Naive B cell (primary cell): Measurements from ENCODE around the gene SIN3B. TPM values are rescaled to one million over a fixed set of nuclear protein-coding genes. Genes with fewer than 3 reads are reported as not detected.
A peak's percentile ranks its signal among the peaks of the same experiment; 100 is the strongest.

Experiments
- ATAC-seq, 2 donors: fragments of 150-1000 bp; cut with Tn5 transposase; 2 replicates each; pipeline ENCODE4 v1.10.0; 2021; ENCODE audit warnings: low read depth in 2 of 2, mild to moderate bottlenecking in 2 of 2, moderate library complexity in 2 of 2
- DNase-seq: peaks from one replicate; pipeline ENCODE4 v3.0.0; 2022
- H3K27ac Mint-ChIP-seq, 6 donors: one replicate each; pipeline ENCODE4 v1.8.0; 2020 to 2022; ENCODE audit warnings: mild to moderate bottlenecking in 6 of 6, mixed read lengths in 6 of 6, moderate library complexity in 5 of 6, inconsistent platforms in 2 of 6
- H3K27me3 Mint-ChIP-seq, 3 donors: one replicate each; pipeline ENCODE4 v1.8.0; 2021 to 2022; ENCODE audit warnings: mixed read lengths in 3 of 3, mild to moderate bottlenecking in 1 of 3
- H3K36me3 Mint-ChIP-seq, 2 donors: one replicate each; pipeline ENCODE4 v1.8.0; 2020 to 2022; ENCODE audit warnings: mixed read lengths in 2 of 2, inconsistent platforms in 1 of 2, mild to moderate bottlenecking in 1 of 2
- H3K4me1 Mint-ChIP-seq, 3 donors: one replicate each; pipeline ENCODE4 v1.8.0; 2020 to 2022; ENCODE audit warnings: mixed read lengths in 3 of 3, inconsistent platforms in 1 of 3, mild to moderate bottlenecking in 1 of 3, moderate library complexity in 1 of 3
- H3K4me3 Mint-ChIP-seq, 8 donors: one replicate each; pipeline ENCODE4 v1.8.0; 2020 to 2022; ENCODE audit warnings: mild to moderate bottlenecking in 8 of 8, mixed read lengths in 8 of 8, moderate library complexity in 8 of 8, inconsistent platforms in 2 of 8
- H3K9me3 Mint-ChIP-seq, 7 donors: one replicate each; pipeline ENCODE4 v1.8.0; 2020 to 2022; ENCODE audit warnings: mixed read lengths in 7 of 7, mild to moderate bottlenecking in 5 of 7, inconsistent platforms in 2 of 7, moderate library complexity in 1 of 7
- polyA plus RNA-seq, 6 donors: library from polyadenylated mRNA; unstranded; fragments of 300-500 nt; fragmentation: Illumina TruSeq; gene quantifications; one replicate each; pipeline ENCODE4 v1.2.3, GENCODE V29; 2021; ENCODE audit warnings: low read depth in 6 of 6

SIN3B gene
- polyA plus RNA-seq, 6 donors from 2014 or later = 4.8 to 13.0 (median 6.8) TPM

DNA sequence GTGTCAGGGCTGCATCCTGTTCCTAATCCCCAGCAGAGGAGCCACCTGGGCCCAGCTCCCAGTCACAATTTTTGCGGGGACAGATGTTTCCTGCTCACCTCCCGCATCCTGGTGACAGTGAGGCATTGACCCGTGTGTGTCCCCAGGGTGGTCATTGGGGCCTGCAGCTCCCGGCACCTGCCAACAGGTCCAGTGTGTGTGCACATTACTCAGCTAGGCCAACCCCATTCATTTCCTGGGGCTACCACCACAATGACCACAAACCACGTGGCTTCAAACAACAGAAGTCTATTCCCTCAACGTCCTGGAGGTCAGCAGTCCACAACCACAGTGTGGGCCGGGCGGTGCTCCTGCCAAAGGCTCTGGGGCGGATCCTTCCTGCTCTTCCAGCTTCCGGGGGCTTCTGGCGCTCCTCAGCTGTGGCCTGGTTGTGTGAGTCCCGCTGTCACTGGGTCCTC is 47.7 kb downstream of the SIN3B start:
- DNase-seq (no peak), ATAC-seq (no peak)
- peaks cover 18 to 35% of the 10 kb centered on the region in 2 donors for H3K36me3 Mint-ChIP-seq
- H3K27ac Mint-ChIP-seq = no peak overlapping the region
- H3K4me3 Mint-ChIP-seq = no peak overlapping the region
- peaks cover 6 to 22% (median 10%) of the 10 kb centered on the region in 7 donors for H3K9me3 Mint-ChIP-seq
- H3K27me3 Mint-ChIP-seq = no peaks in the 10 kb centered on the region
- peaks cover 13 to 31% (median 21%) of the 10 kb centered on the region in 3 donors for H3K4me1 Mint-ChIP-seq

DNA sequence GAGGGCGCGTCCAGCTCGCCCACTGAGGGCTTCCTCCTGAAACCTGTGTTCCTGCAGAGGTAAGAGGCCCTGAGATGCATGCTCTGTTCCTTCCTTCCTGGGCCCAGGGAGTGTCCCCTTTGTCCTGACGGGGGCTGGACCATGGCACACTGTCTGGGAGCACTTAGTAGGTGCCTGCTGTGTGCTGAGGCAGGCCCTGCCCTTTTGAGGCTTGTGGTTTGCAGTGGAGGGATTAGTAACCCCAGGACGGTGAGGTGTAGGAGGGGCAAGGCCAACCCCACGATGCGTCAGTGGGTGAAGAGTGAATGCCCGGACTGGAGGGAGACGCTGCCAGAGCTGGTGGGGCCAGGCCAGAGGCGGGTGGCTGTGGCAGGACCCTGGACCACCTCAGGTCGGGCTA is 48.4 kb downstream of the SIN3B start:
- Mint-ChIP-seq H3K36me3 (peaks cover 18 to 42% of the 10 kb centered on the region in 2 donors), H3K9me3 (peaks cover 6 to 27% (median 16%) of the 10 kb centered on the region in 7 donors)

DNA sequence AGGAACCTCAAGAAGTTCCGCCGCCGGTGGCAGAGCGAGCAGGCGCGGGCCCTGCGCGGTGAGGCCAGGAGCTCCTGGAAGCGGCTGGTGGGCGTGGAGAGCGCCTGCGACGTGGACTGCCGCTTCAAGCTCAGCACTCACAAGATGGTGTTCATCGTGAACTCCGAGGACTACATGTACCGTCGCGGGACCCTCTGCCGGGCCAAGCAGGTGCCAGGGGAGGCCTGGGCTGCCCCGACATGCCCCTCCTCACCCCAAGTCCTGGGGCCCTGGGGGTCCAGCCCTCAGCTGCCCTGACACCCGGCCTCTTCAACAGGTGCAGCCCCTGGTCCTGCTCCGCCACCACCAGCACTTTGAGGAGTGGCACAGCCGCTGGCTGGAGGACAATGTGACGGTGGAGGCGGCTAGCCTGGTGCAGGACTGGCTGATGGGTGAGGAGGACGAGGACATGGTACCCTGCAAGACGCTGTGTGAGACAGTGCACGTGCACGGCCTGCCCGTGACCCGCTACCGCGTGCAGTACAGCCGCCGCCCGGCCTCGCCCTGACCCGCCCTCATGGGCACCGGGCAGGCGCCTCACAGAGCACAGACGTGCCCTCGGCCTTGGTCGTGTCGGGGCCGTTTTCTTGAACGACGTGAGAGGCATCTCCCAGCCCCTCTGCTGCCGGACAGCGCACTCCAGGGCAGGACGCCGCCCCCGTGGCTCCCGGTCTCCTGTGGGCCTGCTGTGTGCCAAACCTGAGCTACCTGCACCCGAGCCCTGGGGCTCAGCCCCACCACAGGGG is 49.2 kb downstream of the SIN3B start:
- Mint-ChIP-seq H3K36me3 (peaks cover 18 to 50% of the 10 kb centered on the region in 2 donors), H3K27me3 (no peaks in the 10 kb centered on the region), H3K27ac (no peak overlapping the region), H3K4me1 (peaks cover 13 to 31% (median 21%) of the 10 kb centered on the region in 3 donors), H3K9me3 (peaks cover 11 to 33% (median 24%) of the 10 kb centered on the region in 7 donors), H3K4me3 (no peak overlapping the region)
- ATAC-seq = no peak
- no peak for DNase-seq

More for the DNA sequence above, 48.4 kb downstream of the SIN3B start:
- Mint-ChIP-seq H3K4me1 (peaks cover 13 to 31% (median 21%) of the 10 kb centered on the region in 3 donors), H3K27ac (peak overlapping the region in 1 of 6 donors; percentile 38), H3K27me3 (no peaks in the 10 kb centered on the region), H3K4me3 (no peak overlapping the region)
- no peak for ATAC-seq
- DNase-seq = no peak

DNA sequence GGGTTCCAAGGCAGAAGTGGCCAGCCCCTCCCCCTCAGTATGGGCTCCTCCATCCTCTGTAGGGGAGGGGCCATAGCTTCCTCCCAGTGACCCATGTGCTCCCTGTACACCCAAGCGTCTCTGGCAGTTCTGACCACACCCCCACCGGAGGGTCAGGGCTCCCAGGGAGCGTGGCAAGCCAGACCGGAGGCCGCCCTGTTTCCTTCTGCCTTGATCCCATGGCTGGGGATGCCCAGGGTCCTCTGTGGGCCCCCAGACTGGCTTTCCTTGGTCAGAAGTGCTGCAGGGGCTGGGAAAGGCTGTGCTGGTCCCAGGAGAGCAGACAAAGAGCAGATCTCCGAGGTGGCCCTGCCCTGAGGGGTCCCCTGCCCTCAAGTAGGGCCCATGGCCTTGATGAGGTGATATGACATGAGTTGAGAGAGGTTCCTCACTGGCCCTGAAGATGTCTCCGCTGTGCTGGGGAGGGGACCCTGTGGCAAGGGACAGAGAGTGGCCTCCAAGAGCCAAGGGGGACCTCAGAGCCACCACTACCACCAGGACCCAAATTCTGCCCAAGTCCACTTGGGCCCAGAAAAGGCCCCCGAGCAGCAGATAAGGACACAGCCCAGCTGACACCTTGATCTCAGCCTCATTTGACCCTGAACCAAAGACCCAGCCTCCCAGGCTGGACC is 51.8 kb downstream of the SIN3B start:
- peaks cover 0 to 8% (median 0%) of the 10 kb centered on the region in 3 donors for H3K4me1 Mint-ChIP-seq
- peaks cover 5 to 37% (median 25%) of the 10 kb centered on the region in 7 donors for H3K9me3 Mint-ChIP-seq
- H3K4me3 Mint-ChIP-seq = peak overlapping the region in 1 of 8 donors; percentile 15
- peak overlapping the region in 1 of 6 donors; percentile 78 for H3K27ac Mint-ChIP-seq
- H3K27me3 Mint-ChIP-seq = no peaks in the 10 kb centered on the region
- H3K36me3 Mint-ChIP-seq = peaks cover 6 to 35% of the 10 kb centered on the region in 2 donors
- DNase-seq (no peak), ATAC-seq (no peak)

DNA sequence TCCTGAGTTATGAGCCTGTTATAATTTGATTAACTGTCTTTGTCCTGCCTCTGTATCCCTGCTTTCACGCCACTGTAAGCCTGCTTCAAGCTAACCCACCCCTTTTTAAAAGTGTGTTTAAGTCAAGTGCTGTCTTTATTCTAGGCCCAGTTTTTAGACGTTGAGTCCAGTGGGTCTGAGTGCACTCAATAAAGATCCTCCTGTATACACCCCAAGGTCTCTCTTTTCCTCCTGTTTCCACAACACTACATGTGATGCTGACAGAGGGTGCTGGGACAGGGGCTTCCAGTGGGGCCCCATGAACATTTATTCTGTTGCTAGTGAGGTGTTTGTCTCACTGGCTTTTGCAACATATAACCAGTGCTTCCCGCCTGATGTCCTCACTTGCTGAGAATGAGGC is 52.9 kb downstream of the SIN3B start:
- Mint-ChIP-seq H3K27ac (peak overlapping the region in 1 of 6 donors; percentile 33), H3K9me3 (peaks cover 5 to 37% (median 25%) of the 10 kb centered on the region in 7 donors), H3K36me3 (peaks cover 6 to 35% of the 10 kb centered on the region in 2 donors), H3K4me3 (no peak overlapping the region), H3K4me1 (peaks cover 0 to 7% (median 0%) of the 10 kb centered on the region in 3 donors), H3K27me3 (no peaks in the 10 kb centered on the region)
- no peak for ATAC-seq
- no peak for DNase-seq

DNA sequence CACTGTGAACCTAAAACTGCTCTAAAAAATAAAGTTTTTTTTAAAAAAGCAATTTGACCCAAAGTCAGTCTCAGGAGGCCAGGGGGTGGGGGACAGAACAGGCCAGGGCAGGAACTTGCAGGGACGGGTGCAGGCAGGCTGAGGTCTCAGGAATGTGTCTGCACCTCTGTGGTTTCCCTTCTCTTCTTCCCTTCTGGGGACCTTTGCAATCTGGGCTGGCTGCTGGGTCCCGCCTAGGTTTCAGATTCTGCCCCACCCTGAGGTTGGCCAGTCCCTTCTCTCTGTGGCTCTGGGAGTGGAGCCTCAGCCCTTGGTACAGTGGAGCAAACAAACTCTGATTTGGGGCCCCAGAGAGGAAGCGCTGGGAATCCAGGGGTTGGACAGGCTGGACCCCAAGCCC is 54.3 kb downstream of the SIN3B start:
- peaks cover 6 to 35% of the 10 kb centered on the region in 2 donors for H3K36me3 Mint-ChIP-seq
- ATAC-seq (no peak), DNase-seq (no peak)
- peak overlapping the region in 1 of 8 donors; percentile 64 for H3K4me3 Mint-ChIP-seq
- peaks cover 0 to 10% (median 3%) of the 10 kb centered on the region in 3 donors for H3K27me3 Mint-ChIP-seq
- peaks cover 2 to 14% (median 3%) of the 10 kb centered on the region in 3 donors for H3K4me1 Mint-ChIP-seq
- H3K27ac Mint-ChIP-seq = no peak overlapping the region
- H3K9me3 Mint-ChIP-seq = peaks cover 5 to 36% (median 25%) of the 10 kb centered on the region in 7 donors

DNA sequence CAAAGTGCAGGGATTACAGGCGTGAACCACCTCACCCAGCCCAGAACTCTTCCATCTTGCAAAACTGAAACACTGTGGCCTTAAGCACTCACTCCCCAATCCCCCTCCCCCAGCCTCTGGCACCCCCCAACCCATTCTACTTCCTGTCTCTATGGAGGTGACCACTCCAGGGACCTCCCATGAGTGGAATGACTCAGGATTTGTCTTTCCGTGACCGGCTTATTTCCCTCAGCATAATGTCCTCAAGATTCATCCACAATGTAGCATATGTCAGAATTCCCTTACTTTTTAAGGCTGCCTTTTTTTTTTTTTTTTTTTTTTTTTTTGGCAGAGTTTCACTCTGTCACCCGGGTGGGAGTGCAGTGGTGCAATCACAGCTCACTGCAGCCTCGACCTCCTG is 56.0 kb downstream of the SIN3B start:
- ATAC-seq (no peak), DNase-seq (no peak)
- H3K27ac Mint-ChIP-seq = no peak overlapping the region
- H3K27me3 Mint-ChIP-seq = peaks cover 0 to 21% (median 8%) of the 10 kb centered on the region in 3 donors
- H3K4me1 Mint-ChIP-seq = peaks cover 4 to 21% (median 8%) of the 10 kb centered on the region in 3 donors
- H3K4me3 Mint-ChIP-seq = no peak overlapping the region
- peaks cover 5 to 30% of the 10 kb centered on the region in 2 donors for H3K36me3 Mint-ChIP-seq
- peaks cover 5 to 35% (median 25%) of the 10 kb centered on the region in 7 donors for H3K9me3 Mint-ChIP-seq

DNA sequence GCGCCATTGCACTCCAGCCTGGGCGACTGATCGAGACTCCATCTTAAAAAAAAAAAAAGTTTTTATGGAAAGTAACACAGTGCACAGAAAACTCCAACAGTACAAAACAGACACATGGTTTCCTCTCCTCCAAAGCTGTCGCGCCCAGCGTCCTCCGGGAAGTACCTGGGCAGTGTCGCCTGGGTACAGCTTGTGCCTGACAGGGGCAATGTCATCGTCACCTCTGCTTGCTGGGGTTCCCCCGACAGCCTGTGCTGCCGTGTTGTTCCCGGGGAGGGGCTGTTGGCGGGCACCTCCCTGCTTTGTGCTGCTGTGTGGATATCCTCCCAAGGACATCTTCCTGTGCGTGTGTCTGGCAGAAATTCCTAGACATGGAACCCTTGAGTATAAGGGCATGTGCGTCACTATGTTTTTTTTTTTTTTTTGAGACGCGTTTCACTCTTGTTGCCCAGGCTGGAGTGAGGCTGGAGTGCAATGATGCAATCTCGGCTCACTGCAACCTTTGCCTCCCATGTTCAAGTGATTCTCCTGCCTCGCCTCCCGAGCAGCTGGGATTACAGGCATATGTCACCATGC is 57.2 kb downstream of the SIN3B start:
- peaks cover 5 to 22% (median 16%) of the 10 kb centered on the region in 7 donors for H3K9me3 Mint-ChIP-seq
- peaks cover 0 to 18% of the 10 kb centered on the region in 2 donors for H3K36me3 Mint-ChIP-seq
- DNase-seq (no peak), ATAC-seq (no peak)
- H3K27me3 Mint-ChIP-seq = peaks cover 0 to 25% (median 8%) of the 10 kb centered on the region in 3 donors
- no peak overlapping the region for H3K4me3 Mint-ChIP-seq
- H3K27ac Mint-ChIP-seq = peak overlapping the region in 1 of 6 donors; percentile 47
- peaks cover 4 to 19% (median 13%) of the 10 kb centered on the region in 3 donors for H3K4me1 Mint-ChIP-seq

DNA sequence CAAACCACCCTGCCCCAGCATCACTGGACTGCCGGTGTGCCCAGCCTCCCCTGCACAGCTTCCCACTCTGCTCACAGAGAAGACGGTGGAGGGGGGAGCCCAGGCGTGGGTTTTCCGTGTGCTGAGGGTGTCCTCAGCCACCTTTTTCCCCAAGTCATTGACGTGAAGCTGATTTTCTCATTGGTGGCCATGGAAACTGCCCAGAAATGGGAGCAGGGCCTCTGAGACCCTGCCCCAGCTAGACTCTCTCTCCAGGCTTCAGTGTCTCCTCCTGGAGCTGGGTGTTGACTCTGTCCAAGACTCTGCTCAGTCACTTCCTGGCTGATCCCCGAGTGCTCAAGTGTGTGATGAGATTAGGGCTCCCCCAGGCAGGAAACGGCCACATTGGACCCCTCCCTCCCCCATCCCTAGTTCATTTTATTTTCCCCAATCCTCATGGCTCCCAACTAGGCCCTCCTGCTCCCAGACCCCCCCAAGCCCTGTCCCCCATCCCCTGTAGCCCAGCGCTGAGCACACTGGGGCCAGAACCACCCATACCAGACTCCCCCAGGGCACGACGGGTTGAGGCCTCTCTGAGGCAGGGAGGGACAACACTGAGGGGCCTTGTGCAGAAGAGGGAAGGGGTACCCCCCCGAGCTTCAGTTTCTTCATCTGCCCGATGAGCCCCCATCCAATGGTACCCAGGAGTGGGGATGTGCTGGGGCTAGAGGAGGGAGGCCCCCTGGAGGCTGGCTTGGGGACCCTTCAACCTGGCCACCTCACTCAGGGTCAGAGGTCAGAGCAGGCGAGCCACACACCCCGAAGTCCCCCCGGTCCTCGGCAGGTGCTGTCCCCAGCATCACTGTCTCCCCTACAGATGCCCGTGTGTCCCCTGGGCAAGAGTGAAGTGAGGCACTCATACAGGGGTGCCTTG is 58.4 kb downstream of the SIN3B start:
- ATAC-seq = no peak

DNA sequence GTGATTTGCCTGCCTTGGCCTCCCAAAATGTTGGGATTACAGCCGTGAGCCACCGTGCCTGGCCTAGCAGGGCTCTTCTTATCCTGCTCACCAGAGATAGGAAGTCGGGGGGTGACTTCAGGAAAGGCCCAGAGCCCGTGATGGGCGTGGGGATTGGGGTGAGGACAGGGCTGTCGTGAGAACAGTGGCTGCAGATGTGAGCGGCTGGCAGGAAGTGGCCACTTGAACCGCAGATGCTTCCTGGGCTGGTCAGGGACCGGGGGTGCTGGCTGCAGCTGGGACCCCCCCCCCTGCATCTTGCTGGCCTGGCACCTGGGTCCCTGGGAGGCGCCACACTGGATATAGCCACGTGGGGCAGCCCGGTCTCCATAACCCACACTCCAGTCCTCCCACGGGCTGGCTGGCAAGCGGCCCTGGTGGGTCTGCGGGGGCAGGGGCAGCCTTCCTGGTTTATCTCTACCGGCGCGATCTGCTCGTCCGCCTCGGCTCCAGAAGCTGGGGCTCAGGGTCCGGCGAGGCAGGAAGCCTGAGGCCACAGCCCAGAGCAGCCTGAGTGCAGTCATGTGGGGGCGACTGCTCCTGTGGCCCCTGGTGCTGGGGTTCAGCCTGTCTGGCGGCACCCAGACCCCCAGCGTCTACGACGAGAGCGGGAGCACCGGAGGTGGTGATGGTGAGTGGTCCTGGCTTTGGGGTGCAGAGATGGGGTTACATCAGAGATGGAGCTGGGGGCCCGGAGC is 59.6 kb downstream of the SIN3B start, which contains the start of gene F2RL3:
TSS of gene F2RL3 (plus strand) at position 371 of the 737 bp plus-strand sequence. CDS start at position 562, 191 bp downstream.
- H3K9me3 Mint-ChIP-seq = peaks cover 0 to 2% (median 0%) of the 10 kb centered on the region in 7 donors
- peak within 1 kb of the TSS in 2 of 6 donors; percentile 47 to 81 for H3K27ac Mint-ChIP-seq
- H3K4me3 Mint-ChIP-seq = peak within 1 kb of the TSS in 5 of 8 donors; percentile 16 to 63 (median 51)
- no peaks in the 10 kb centered on the region for H3K36me3 Mint-ChIP-seq
- H3K4me1 Mint-ChIP-seq = peaks cover 11 to 40% (median 36%) of the 10 kb centered on the region in 3 donors
- no peak for DNase-seq
- H3K27me3 Mint-ChIP-seq = peaks cover 0 to 25% (median 8%) of the 10 kb centered on the region in 3 donors
- no peak for ATAC-seq

More for the DNA sequence above, 58.4 kb downstream of the SIN3B start:
- peaks cover 0 to 9% of the 10 kb centered on the region in 2 donors for H3K36me3 Mint-ChIP-seq
- peaks cover 5 to 12% (median 7%) of the 10 kb centered on the region in 7 donors for H3K9me3 Mint-ChIP-seq
- no peak overlapping the region for H3K27ac Mint-ChIP-seq
- H3K27me3 Mint-ChIP-seq = peaks cover 0 to 25% (median 8%) of the 10 kb centered on the region in 3 donors
- H3K4me1 Mint-ChIP-seq = peaks cover 4 to 28% (median 24%) of the 10 kb centered on the region in 3 donors
- no peak for DNase-seq
- no peak overlapping the region for H3K4me3 Mint-ChIP-seq

DNA sequence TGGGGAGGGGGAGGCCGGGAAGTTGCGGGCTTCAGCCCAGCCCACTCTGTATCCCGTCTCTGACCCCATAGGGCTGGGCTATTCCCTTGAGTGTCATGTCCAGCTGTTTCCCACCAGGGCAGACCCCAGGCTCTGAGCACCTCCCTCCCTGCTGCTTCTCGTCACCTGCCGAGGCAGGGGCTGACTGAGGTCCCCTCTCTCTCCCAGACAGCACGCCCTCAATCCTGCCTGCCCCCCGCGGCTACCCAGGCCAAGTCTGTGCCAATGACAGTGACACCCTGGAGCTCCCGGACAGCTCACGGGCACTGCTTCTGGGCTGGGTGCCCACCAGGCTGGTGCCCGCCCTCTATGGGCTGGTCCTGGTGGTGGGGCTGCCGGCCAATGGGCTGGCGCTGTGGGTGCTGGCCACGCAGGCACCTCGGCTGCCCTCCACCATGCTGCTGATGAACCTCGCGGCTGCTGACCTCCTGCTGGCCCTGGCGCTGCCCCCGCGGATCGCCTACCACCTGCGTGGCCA is 60.2 kb downstream of the SIN3B start:
- H3K27me3 Mint-ChIP-seq = peaks cover 0 to 25% (median 8%) of the 10 kb centered on the region in 3 donors
- H3K4me1 Mint-ChIP-seq = peaks cover 16 to 47% (median 42%) of the 10 kb centered on the region in 3 donors
- H3K36me3 Mint-ChIP-seq = no peaks in the 10 kb centered on the region

More for the DNA sequence above, 60.2 kb downstream of the SIN3B start:
- DNase-seq (no peak), ATAC-seq (no peak)
- Mint-ChIP-seq H3K4me3 (peak overlapping the region in 2 of 8 donors; percentile 23 to 32), H3K27ac (peak overlapping the region in 1 of 6 donors; percentile 47), H3K9me3 (no peaks in the 10 kb centered on the region)
